Measurements from ENCODE around the gene CAPN2.

DNA sequence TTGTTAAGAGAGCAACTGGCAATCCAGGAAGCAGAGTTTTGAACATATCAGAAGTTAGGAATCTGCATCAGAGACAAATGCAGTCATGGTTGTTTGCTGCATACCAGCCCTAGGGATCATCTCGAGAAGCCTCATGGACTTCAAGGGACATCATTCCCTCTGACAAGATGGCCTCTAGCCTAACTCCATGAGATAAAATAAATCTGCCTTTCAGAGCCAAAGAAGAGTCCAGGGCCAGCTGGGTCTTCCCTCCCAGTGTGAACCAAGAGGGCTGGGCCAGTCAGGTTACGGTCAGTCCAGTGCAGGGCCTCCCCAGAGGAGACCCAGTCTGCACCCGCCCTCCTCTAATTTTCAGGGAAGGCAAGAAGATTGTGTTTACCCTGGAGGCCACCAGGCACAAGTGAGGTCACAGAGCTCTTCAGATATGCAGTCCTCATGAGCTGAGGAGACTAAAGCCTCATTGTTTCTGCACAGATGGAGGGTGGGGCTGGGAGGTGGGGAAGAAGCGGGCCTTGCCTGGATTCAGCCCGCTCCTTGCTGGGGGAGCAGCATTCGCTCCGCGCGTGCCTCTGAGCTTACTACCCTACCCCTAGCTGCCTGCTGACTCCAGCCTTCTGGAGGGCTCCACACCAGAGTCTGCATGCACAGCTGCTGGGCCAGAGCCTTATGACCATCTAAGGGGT lies 52.8 kb downstream of the CAPN2 start:
- TF ChIP-seq, protein P1, sequence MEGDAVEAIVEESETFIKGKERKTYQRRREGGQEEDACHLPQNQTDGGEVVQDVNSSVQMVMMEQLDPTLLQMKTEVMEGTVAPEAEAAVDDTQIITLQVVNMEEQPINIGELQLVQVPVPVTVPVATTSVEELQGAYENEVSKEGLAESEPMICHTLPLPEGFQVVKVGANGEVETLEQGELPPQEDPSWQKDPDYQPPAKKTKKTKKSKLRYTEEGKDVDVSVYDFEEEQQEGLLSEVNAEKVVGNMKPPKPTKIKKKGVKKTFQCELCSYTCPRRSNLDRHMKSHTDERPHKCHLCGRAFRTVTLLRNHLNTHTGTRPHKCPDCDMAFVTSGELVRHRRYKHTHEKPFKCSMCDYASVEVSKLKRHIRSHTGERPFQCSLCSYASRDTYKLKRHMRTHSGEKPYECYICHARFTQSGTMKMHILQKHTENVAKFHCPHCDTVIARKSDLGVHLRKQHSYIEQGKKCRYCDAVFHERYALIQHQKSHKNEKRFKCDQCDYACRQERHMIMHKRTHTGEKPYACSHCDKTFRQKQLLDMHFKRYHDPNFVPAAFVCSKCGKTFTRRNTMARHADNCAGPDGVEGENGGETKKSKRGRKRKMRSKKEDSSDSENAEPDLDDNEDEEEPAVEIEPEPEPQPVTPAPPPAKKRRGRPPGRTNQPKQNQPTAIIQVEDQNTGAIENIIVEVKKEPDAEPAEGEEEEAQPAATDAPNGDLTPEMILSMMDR (IDR thresholded peaks at IDR 0.05) = no peak
- TF ChIP-seq EP300 (IDR thresholded peaks at IDR 0.05) = no peak
- no peak for TF ChIP-seq POLR2A (IDR thresholded peaks at IDR 0.05)
- TF ChIP-seq POLR2AphosphoS5 (IDR thresholded peaks at IDR 0.05) = no peak

All from suprapubic skin (tissue), 4 donors.